SKM-1 treated with dmso at 0.1 percent for 144 hours (cell line): Measurements from ENCODE around the gene CACFD1.

Source experiments
- DNase-seq: peaks from one replicate; lab custom pipeline; 2025; ENCODE audit not compliant: unreplicated experiment; lab: John Stamatoyannopoulos, UW

CACFD1 gene

GRCh38 chr9:133478851-133479711 lies 19.3 kb downstream of the CACFD1 start, which contains the start of gene SLC2A6:
Gene SLC2A6 (minus strand): TSS chr9:133479099. CDS start chr9:133479059, 40 bp downstream.
- peak; percentile 70 for DNase-seq

GRCh38 chr9:133483611-133484010 lies 23.8 kb downstream of the CACFD1 start:
- no peak for DNase-seq

DNA sequence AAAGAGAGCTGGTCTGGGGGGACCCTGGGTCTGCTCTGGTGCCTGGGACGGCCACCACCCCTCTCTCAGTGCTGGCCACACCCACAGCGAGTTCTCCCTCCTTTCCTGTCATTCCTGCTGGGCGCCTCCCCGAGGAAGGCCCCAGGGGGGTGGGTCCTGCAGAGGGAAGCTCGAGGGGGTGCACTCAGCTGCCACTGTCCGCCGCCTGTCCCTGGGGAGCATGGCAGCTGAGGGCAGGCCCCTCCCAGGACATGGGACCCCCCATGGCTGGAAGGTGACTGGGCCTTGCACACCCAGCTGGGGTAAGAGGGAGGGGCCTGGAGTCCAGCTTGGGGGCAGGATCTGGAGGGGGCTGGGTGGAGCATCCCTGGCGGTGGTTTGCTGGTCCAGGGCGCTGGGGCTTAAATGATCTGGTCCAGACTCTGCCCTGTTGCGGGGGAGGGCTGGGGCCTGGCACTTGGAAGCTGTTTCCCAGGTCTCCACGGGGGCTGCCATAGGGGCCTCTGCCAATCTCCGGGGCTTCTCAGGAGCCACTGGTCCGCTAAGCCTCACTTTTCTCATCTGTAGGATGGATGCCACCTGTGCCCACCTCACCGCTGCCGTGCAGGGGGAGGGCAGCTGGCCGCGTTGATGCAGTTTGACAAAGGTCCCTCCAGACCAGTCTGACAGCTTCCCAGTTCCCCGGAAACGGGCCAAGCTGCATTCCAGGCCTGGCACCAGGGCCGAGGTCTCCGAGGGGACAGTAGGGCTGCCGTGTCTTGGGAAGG lies 25.1 kb downstream of the CACFD1 start:
- no peak for DNase-seq

GRCh38 chr9:133485531-133486260 lies 25.9 kb downstream of the CACFD1 start:
- DNase-seq, result peak; percentile 49

DNA sequence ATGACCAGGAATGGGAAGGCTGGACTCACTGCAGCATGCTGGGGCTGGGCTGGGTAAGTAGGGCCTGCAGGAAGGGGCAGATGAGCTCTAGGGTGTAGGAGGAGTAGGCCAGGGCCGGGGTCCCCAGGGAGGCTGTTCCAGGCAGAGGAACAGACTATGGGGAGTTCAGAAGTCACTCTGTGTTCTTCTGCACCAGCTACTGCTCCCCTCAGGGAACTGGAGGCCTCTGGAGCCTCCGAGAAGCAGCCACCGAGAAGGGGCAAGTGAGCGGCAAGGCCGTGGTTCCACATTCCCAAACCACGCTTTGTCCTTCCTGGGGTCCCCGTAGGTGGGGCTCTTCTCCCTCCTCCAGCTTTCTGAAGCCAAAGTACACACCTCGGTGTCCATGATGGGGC lies 27.6 kb downstream of the CACFD1 start:
- DNase-seq, result no peak

GRCh38 chr9:133488686-133489252 lies 29.0 kb downstream of the CACFD1 start:
- no peak for DNase-seq

DNA sequence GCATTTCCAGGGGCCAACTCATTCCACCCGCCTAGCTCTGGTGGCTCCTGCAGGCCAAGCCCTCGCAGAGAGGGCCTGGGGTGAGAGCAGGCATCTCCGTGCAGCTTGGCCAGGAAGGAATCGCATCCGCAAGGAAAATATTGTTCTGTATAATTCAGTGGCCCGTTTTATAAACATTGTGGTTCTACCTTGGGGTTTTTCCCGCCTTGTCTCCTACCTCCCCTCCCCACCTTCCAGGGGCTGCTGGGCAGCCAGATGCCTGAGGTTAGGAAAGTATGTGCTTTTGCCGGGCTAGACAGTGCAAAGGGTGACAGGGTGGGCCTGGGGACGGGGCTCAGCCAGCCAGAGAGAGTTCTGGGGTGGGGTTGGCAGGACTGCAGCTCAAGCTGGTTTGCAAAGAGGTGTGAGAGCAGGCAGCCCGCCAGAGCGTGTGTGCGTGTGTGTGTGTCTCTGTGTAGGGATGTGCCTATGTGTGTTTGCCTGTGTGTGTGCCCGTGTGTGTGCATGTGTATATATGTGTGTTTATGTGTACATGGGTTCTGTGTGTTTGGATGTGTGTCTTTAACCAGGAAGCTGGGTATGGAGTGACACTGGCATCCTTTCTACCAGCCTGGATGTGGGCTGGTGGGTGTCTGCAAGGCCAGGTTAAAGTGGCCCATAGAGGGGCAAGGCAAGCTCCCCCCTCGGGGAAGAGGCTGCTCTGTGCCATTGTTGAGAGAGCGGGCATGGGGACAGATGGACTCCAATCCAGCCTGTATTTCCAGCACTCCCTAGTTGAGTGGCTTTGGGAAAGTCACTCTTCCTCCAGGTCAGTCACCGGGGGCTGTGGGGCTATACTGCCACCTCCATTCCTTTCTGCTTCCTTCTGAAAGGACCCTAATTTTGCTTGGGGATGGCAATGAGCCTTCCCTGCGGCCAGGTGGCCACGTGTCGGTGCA lies 29.7 kb downstream of the CACFD1 start:
- DNase-seq, result no peak

DNA sequence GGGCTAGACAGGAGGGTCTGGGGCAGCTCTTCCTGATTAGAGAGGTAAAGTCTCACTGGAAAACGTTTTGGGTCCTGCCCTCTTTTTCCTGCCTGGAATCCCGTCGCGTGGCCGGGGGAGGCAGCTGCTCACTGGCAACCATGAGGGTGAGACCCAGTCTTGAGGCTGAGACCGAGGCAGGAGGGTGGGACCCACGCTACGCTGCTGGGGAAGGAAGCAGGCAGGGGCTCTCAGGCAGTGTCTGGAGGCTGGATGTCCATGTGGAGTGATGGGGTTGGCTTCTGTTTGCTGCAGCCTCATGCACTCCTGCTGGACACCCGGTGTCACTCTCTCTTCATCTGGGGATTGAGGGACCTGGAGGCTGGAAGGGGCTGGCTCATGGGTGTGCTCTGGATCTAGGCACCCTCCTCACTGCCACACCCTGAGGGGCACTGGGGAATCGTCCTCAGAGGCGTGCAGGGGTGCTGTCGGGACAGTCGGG lies 30.5 kb downstream of the CACFD1 start:
- no peak for DNase-seq

DNA sequence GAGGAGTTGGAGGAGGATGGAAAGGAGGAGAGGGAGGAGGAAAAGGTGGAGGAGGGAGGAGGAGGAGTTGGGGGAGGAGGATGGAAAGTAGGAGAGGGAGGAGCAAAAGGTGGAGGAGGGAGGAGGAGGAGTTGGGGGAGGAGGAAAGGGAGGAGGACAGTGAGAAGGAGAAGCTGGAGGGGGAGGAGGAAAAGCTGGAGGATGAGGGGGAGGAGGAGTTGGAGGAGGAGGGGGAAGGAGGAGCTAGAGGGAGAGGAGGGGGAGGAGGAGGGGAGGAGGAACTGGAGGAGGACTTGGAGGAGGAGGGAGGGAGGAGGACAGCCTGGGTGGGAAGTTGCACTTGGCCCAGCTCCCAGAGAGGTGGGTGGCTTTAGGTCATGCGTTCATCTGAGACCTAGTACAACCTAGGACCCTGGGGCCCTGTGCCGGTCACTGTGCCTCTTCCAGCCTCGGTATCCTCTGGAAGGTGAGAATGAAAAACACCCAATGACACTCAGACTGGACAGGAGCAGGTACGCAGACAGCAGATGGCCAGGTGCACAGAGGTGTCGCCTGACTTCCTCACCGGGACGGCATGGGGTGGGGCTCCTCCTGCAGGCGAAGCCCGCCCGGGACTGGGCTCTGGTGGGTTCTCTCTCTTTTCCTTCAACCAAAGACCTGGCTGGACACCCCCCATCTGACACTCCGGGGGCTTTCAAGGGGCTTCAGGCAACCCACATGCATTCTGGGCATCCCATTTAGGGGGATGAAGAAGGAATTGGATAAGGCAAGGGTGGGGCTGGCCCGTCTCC lies 31.3 kb downstream of the CACFD1 start:
- no peak for DNase-seq

- DNase-seq, result no peak
Measured at GRCh38 chr9:133491656-133491925, 31.8 kb downstream of the CACFD1 start.

- no peak for DNase-seq
Measured at GRCh38 chr9:133492061-133493021, 32.6 kb downstream of the CACFD1 start.

DNA sequence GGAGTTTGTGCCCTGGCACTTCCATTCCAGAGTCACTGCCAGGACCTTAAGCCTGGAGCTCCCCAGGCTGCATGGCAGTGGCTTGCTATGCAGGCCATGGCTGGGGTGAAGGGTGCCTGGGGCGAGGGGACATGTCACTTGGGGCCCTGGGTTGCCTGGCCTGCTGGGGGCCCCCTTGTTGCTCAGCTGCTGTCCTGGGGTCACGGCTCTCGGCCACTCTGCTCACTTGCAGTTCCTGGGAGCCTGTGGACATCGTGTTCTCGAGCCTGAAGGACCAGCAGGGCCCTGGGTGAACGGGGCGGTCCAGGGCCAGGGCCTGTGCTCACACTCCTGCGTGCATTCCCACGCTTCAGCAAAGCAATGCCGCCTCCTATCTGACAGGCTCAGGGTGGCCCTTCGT lies 33.6 kb downstream of the CACFD1 start:
- DNase-seq, result no peak

DNA sequence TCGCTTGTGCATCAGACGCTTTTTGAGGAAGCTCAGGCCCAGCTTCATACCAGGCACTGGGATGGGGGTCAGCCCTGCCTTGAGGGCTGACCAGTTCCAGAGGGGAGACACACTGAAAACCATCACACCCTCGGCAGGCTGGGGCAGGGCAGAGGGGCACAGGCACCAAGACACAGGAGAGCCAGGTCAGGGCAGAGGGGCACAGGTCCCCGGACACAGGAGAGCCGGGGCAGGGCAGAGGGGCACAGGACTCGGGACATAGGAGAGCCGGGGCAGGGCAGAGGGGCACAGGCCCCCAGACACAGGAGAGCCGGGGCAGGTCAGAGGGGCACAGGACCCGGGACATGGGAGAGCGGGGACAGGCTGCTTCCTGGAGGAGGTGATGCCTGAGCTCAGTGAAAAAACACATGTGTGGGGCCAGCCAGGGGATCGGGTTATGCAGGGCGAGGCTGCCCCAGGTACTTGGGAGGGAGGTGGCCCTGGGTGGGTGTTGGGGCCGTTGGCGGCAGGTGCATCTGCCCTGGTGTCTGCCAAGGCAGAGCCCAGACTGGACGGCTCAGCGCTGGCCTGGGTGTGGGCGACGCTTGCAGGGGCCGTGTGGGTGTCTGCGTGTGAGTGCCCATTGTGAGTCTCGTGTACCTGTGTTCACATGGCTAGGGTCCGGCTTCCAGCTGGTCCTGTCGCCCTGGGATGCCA lies 34.2 kb downstream of the CACFD1 start:
- no peak for DNase-seq

GRCh38 chr9:133494636-133495326 lies 35.0 kb downstream of the CACFD1 start:
- DNase-seq, result no peak

DNA sequence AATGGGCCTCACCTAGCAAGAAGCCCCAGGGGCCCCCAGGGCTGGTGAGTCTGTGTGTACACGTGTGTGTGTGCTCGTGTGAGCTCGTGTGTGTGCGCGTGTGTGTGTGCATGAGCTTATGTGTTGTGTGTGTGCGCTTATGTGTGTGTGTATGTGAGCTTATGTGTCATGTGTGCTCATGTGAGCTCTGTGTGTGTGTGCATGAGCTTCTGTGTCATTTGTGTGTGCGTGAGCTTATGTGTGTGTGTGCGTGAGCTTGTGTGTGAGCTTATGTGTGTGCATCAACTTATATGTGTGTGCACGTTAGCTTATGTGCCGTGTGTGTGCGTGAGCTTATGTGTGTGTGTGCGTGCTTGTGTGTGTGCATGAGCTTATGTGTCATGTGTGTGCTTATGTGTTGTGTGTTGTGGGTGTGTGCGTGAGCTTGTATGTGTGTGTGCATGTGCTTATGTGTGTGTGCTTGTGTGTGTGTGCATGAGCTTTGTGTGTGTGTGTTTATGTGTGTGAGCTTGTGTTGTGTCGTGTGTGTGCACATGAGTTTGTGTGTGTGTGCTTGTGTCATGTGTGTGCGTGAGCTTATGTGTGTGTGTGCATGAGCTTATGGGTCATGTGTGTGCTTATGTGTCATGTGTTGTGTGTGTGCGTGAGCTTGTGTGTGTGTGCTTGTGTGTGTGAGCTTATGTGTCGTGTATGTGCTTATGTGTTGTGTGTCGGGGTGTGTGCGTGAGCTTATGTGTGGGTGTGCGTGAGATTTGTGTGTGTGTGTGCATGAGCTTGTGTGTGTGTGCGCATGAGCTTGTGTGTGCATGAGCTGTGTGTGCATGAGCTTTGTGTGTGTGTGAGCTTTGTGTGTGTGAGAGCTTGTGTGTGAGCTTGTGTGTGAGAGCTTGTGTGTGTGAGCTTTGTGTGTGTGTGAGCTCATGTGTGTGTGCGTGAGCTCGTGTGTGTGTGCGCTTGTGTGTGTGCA lies 35.8 kb downstream of the CACFD1 start:
- DNase-seq, result no peak
